HL-60/S4 treated with phorbol 12-myristate 13-acetate at 8.2 ng/mL for 4 days and 3 days (cell line): ENCODE measurements around the gene ACOX3.
"Not testable (repeated sequence)": the region's sequence is repeated elsewhere in the genome, so short reads cannot be mapped to it uniquely, and the experiment has no call there.

ENCODE experiments used
- in situ Hi-C: fragments of 300-500 bp; cut with MboI; formaldehyde crosslinking; loops from 2 replicates; pipeline ENCODE4 v1.15.0; 2022; ENCODE audit warnings: low sequenced_read_pairs

Gene ACOX3

DNA sequence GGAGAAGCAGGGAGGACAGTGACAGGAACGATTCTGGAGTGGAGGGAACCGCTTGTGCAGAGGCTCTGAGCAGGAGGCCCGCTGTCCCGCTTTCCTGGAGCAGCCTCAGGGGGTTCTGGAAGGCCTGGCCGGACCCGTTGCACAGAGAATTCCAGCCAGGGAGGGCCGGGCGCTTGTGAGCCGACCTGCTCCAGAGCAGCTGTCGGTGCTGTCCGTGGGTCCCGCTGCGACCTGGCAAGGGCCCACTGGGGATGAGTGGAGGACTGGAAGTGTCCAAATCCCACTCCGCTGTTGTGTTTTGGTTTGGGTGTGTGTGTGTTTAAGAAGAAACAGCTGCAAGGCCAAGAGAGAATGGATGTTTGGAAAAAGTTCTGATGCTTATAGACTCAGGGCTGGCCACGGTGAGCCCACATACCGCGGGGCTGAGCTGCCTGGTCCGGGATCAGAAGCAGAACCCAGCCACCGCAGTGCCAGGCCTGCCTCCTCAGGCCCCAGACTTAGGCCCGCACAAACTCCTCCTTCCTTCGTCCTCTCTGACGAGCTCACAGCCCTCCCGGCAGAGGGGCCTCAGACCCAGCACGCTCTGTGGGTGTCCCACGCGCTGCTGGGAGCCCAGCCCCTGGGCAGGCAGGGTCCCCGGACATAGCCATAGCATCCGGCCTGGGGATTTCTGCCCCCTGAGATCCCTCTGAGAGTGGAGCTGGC is 97.1 kb downstream of the ACOX3 start:
- in situ Hi-C loops: no loop called here

DNA sequence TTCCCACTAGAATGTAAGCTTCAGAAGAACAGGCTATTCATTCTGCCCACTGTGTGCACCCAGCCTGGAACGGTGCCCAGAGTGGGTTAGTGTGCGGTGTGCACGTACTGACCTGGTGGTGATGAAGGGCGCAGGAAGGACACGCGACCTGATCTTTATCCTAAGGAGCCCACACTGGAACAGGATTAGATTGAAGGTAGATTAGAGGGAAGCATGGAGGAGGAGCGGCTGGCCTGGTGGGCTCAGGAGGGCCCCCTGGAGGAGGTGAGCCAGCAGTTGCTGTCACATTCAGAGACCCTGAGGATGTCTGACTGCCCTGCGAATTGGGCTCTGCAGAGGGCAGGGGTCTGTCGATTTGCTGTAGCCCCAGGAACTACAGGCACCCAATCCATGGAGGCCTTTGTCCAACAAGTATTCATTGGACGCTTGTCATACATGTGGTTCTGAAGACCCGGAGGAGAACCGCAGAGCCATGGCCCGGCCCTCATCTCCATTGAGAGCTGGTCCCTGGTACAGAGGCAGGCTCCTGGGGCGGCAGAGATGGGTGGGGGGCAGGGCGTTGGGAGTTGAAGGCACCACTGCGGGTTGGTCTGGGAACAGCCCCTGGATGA is 97.8 kb downstream of the ACOX3 start:
- in situ Hi-C loops: no loop called here

DNA sequence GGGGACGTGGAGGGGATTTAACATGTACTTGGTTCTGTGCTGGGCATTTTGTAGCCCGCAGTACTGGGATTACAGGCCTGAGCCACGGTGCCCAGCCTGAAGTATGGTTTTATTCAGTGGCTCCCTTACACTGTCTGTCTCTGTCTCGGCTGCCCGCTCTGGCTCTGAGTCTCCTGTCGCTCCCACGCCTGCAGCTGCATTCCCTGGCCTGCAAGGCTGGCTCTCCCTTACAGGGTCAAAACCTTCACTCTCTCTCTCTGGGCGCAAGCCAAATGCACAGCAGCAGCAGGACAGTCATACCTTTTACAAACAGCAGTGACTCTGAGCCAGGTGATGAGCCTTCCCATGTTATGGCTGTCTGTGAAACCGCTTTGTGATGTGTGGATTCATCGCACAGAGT is 98.8 kb downstream of the ACOX3 start:
- in situ Hi-C loops: no loop called here

DNA sequence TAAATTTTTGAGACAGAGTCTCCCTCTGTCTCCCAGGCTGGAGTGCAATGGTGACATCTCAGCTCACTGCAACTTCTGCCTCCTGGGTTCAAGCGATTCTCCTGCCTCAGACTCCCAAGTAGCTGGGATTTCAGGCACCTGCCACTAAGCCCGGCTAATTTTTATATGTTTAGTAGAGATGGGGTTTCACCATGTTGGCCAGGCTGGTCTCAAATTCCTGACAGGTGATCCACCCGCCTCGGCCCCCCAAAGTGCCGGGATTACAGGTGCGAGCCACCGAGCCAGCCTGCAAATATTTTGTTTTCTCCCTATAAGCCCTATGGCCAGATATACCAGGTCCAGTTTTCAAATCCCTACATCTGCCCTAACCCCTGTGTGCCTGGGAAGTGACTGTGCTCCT is 99.2 kb downstream of the ACOX3 start:
- in situ Hi-C loops: not testable (repeated sequence)

DNA sequence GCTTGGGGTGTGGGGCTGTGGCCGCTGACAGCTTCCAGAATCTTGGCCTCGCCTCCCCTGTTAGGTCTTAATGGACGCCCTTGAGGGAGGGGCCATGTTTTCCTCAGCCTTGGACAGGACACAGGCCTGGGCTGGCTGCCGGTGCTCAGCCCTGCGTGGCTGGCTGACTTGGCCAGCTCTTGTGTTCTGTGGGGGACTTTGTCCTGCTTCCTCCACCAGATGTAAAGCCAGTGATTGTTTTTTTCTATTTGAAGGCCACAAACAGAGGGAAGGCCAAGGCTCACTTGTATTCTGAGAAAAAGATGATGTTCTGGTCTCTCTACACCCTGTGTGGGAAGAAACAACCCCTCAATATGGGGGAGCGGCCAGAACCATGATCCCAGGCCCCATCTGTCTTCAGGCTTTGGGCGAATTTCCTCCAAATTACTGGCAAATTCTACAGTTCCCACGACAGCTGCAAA is 99.7 kb downstream of the ACOX3 start:
- in situ Hi-C loops: no loop called here

DNA sequence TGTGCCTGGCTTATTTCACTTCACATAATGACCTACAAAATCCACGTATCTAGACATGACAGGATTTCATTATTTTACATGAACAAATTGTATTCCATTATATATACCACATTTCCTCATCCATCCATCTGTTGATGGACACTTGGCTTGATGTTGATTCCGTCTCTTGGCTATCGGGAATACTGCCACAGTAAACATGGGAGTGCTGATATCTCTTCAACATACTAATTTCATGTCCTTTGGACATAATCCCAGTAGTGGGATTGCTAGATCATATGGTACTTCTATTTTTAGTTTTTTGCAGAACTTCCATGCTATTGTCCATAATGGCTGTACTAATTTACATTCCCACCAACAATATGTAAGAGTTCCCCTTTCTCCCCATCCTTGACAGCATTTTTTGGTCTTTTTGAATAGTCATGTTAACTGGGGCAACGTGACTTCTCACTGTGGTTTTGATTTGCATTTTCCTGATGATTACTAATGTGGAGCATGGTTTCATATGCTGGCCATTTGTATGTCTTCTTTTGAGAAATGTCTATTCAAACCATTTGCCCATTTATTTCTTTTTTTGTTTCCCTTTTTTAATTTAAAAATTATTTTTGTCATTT is 102.1 kb downstream of the ACOX3 start:
- in situ Hi-C loops: no loop called here

DNA sequence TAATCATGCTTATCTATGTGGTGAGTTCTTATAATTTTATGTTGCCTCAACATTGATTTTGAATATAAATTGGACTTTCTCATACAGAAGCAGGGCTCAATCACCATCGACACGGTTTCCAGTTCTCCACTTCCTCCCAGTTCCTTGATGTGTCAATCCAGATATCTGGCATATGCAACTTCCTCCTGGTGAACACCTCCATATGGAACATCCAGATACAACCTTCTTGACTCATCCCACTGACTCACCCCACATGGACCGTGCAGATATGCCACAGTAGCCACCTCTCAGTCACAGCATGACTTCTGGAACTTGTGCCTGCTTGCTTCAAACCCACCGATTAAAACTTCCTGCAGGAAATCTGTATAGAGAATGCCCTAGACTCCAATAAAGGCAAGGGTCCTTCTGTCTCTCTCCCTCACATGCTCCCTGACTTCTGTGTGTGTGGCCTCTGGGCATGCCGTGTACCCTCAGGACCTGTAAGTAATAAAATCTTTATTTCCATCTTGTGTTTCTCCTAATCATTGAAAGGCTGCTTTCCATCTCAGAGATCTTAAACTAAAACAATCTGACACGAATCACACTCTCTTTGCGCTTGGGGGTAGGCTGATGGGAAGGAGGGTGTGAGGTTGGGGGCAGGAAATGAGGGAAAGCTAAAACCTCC is 104.0 kb downstream of the ACOX3 start:
- in situ Hi-C loops: no loop called here

DNA sequence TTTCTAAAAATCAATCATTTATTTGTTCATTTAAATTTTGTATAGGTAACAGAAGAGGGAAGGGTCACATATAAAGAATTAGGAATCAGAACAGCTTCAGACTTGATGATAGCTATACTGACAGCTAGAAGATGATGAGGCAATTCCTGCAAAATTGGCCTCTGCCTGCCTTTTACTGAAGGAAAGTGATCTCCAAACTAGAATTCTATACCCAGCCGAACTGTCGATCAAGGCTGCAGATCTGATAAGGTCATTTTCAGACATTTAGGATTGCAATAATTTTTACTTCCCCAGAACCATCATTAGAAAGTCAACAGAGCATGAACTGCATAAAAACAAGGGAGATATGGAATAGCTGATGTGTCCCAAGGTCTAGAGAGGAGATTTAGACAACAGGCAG is 104.7 kb downstream of the ACOX3 start:
- in situ Hi-C loops: no loop called here

DNA sequence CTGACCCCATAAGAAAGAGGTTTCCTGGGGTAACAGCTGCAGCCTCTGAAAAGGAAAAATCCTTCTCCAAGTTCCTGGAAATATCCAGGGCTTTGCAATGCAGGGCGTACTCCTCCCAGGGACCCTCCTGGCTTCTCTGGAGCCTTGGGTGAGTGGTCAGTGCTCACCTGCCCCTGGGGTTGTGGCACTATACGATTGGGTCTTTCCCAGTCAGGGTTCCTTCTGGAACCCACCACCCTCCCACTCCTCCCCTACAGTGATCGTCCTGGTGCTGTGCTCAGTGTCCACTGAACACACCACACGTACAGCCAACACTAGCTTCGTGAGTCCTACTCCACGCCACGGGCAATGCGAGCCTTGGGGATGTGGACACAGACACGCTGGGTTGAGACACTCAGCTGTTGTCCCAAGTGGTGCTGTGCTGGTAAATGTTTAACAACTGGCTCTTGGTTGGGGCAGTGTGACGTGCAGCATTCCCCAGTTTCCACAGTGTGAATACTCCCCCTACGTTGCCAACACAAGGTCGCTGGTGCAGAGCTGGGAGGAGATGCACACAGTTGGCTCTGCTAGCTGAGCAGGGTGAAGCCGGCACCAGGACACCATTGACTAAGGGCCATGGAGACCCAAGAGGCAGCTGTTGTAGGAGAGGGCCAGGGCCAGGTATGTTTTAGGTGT is 105.6 kb downstream of the ACOX3 start:
- in situ Hi-C loops: no loop called here

DNA sequence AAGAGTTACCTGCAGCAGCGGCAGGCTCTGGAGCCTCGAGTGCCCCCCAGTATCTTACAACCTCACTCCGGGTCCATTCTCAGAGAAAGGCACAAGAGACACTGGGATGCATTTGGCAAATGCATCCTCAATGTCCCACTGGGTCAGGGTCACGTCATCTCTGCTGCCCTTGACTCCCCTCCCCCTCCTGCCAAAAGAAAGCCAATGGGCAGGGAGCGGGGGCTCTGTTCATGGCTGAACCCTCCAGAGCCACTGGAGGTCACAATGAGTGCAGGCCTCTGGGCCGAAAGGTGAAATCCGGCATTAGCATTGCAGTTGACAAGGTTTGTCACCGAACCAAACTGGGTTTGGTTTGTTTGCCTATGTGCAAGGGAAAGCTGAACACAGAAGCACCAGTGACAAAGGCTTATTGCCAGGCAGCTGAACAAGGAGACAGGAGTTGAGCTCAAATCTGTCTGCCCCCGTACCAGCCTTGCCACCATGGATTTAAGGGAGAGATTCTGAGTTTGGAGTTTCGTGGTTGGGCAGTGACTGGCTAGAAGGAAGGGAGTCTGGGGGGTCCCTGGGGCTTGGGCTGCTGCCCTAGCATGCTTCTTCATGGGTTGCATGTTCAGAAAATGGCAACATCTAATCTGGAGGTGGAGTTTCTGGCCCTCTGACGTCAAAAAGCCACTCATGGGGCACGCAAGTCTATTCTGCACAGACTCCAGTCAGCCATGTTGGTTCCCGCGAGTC is 106.6 kb downstream of the ACOX3 start:
- in situ Hi-C loops: no loop called here

DNA sequence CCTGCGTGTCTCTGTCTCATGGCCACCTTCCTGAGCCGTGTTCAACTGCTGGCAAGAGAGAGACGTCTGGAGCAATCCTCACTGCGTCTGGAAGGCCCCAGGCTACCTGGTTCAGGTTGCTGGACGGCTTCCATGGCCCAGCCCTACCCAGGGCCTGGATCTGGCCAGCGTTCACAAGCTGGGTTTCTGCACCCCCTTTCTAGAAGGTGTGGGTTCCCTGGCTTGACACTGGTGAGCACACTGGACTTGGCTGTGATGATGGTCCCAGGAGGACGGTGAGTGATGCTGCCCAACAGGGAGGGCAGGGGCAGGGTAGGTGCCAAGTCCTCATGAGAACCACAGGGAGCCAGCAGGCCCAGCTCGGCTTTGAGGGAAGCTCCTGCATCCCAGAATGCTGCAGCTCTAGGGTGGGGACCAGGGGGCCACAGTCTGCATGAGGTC is 107.6 kb downstream of the ACOX3 start:
- in situ Hi-C loops: no loop called here

DNA sequence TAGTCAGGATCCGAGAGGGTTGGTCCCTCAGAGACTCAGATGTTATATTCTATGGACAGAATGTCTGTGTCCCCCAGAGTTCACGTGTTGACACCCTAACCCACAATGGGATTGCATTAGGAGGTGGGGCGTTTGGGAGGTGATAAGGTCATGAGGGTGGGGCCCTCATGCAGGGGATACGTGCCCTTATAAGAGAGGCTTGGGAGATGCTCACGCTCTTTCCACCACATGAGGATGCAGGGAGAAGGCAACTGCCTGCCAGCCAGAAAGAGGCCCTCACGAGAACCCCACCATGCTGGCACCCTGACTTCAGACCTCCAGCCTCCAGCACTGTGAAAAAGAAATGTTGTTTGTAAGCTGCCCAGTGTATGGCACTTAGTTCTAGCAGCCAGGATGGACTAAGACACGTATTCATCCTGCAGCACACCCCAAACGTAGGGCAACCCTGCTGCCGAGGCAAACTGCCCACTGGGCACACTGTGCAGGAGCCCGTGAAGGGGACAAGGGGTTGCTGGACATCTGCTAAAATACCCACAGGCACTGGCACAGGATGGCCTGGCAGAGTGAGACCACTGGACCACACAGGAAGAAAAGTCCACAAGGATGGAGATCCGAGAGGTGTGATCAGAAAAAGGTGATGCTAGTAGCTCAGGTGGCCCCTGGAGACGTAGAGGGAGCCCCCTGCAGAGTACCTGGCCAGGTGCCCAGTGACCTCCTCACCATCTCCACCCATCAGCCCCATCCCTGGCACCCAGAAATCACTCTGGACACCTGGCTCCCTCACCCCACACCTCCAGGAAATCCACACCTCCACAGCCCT is 108.3 kb downstream of the ACOX3 start:
- in situ Hi-C loops: no loop called here

DNA sequence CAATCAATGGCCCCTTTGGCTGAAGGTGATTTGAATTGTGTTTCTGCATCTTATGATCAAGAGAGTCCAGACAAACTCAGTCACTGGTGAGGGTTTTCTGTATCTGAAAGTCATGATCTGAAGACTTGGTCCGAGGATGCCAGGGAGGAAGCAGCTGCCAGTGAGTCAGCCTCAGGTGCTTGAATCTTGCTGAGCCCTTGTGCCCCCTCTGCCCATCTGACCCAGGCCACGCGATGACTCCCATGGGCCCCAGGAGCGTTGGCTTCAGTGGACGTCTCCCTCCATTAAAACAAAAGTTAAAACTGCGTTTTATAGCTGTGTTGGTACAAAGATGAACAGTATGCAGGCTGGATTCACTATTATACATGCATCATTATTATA is 109.0 kb downstream of the ACOX3 start:
- in situ Hi-C loops: no loop called here

DNA sequence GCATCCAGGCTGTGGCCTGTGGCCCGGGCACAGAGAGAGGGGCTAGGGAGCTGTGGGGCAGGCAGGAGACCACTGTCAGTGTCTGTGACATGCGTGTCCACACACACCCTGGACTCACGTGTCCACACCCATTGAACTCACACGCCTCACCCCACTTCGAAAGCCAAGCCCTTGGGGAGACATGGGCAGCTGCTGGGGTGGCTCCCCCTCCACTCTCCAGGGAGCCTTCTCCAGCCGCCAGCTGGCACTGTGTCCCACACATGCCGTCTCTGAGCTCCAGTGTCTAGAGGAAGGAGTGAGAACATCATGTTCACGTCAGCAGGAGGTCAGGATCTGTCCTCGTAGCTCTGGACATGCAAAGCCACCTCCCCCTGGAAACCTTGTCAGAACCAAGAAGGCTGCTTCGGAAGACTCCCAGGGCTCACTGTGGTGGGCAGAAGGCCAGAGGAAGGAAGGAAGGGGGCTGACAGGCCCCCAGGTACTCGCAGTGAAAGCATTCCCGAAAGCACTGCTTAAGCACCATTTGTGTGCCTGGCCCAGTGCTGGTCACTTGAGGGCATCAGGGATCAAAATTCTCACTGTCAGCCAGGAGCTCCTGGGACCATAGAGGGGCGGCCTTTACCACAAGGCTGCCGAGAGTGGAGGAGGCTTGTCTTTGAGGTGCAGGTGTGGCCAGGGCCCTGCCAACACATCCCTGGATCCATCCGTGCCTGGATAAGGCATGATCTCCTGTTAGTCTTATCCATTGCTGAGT is 109.5 kb downstream of the ACOX3 start:
- in situ Hi-C loops: no loop called here

DNA sequence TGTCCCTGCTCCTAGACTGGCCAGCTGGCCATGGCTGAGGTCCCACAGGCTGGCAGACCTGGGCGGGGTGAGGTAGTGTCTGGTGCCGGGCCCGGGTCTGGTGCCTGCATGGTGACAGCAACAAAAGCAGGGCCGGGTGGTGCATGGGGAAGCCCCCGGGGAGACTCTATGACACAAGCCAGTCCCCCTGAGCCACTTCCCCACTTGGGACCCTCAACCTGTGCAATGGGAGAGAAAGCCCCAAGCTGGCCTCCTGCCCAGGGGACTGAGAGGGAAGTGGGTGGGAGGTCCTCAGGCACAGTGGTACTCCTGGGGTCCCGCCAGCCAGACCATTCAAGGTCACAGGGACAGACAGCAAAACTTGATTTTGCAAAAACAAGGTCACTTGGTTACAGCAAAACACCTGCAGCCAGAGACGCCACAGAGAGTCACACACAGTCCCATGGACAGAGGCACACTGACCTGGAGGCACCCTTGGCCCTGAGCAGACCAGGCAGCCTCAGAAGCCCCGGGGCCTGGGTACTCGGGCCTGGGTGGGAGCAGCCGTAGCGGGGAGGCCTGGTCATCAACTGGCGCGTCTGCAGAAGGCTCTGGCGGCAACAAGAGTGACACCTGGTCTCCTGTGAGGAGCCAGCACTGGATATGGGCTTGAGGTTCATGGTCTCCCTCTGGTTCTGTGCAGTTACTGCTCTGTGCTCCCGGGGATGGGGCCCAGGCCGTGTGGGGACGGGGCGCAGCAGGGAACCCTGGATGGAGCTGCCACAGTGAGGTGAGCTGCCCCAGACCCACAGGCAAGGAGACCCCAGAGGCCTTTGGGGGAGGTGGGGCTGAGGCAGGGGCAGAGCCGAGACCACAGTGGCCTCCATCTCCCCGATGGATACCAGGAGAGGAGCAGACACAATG is 110.4 kb downstream of the ACOX3 start:
- in situ Hi-C loops: no loop called here

DNA sequence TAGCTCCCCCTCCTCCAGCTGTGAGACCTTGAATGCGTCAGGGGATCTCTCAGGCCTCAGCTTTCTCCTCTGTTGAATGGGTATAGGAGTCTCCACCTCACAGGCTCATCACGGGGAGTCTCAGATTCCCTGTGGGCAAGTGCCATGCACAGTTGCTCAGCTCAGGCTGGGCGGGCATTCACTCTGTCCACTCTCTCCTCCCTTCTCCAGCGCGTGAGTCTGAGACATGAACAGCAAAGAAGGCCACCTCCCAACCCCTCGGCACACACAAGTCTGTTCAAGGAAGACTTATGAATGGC is 111.0 kb downstream of the ACOX3 start:
- in situ Hi-C loops: no loop called here

DNA sequence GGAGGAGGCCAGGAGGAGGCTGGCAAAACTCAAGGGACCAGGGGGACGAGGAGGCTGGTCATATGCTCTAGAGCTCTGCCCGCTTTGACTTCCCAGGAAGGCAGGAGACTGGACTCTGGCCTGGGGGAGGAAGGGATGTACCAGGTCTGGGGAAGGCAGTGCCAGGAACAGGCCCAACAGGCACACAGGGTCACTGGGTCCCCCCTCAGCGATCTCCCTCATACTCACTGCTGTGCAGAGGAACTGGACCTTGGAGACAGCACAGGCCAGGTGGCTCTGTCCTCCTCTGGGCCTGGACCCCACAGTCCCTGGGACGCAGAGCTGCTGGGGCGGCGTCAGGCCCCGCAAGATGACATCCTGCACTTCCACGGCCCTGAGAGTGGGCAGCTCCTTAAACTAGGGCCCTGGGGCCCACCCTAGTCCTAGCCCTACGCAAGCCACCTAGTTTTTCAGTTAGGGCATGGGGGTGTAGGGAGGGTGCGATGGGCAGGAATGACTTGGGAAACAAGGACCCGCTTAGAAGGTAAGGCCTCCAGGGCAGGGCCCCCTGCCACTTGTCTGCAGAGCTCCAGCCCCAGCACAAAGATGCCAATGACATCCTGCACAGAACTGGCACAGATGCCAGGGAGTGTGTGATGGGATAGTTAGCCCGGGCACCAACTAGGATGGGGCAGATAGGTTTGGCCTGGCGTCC is 111.5 kb downstream of the ACOX3 start:
- in situ Hi-C loops: no loop called here

DNA sequence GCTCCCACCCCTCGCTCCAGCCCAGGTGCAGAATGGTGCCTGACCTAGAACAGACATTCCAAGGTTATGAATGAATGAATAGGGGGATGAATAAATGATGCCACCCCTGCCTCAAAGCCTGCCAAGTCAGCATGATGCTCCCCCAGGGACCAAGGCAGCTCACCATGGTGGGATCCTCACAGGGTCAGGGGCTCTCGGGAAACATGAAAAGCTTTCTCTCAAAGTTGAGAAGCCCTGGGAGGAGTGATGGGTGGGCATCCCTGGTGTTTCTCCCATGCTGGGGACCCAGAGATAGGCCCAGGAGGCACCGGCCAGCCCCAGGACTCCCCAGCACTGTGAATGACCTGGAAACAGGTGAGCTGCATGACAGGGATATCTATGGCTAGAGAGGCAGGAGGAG is 112.1 kb downstream of the ACOX3 start:
- in situ Hi-C loops: no loop called here
